HL-60 (cell line): ENCODE data around the gene FCRLB.

Source experiments
- CTCF ChIP-seq: IDR thresholded peaks from one replicate; pipeline ENCODE4 v1.5.1; 2011; ENCODE audit warnings: low read length, control low read depth, inconsistent platforms; ENCODE audit not compliant: insufficient read depth
- POLR2AphosphoS5 ChIP-seq: IDR thresholded peaks from 2 replicates; pipeline ENCODE4 v1.6.1; 2012; ENCODE audit warnings: low read depth
- SPI1 ChIP-seq: IDR thresholded peaks from 2 replicates; pipeline ENCODE4 v1.6.1; 2012; ENCODE audit warnings: low read depth, mild to moderate bottlenecking, borderline replicate concordance

GRCh38 chr1:161763522-161764098 is 42.3 kb downstream of the FCRLB start:
- TF ChIP-seq CTCF (peak; percentile 40), POLR2AphosphoS5 (no peak), SPI1 (no peak)
